Stimulated activated naive CD8-positive, alpha-beta T cell treated with anti-CD3 and anti-CD28 coated beads, Interleukin-15, Interleukin-2, amounts not matched to agents 100 ng/mL and 50 ng/mL, for 24 hours (primary cell): Measurements from ENCODE around the gene CCL14.
"Not testable (repeated sequence)": the region's sequence is repeated elsewhere in the genome, so short reads cannot be mapped to it uniquely, and the experiment has no call there.

Experiments
- H3K27ac Mint-ChIP-seq: one replicate; pipeline ENCODE4 v1.8.0; 2021; ENCODE audit warnings: mild to moderate bottlenecking, mixed read lengths
- H3K27me3 Mint-ChIP-seq: one replicate; pipeline ENCODE4 v1.8.0; 2021; ENCODE audit warnings: mixed read lengths
- H3K36me3 Mint-ChIP-seq: one replicate; pipeline ENCODE4 v1.8.0; 2021; ENCODE audit warnings: low read depth, mixed read lengths
- H3K4me1 Mint-ChIP-seq: one replicate; pipeline ENCODE4 v1.8.0; 2021; ENCODE audit warnings: low read depth, mixed read lengths
- H3K4me3 Mint-ChIP-seq: one replicate; pipeline ENCODE4 v1.8.0; 2021; ENCODE audit warnings: mild to moderate bottlenecking, mixed read lengths
- H3K9me3 Mint-ChIP-seq: one replicate; pipeline ENCODE4 v1.8.0; 2021; ENCODE audit warnings: mixed read lengths

Gene CCL14

DNA sequence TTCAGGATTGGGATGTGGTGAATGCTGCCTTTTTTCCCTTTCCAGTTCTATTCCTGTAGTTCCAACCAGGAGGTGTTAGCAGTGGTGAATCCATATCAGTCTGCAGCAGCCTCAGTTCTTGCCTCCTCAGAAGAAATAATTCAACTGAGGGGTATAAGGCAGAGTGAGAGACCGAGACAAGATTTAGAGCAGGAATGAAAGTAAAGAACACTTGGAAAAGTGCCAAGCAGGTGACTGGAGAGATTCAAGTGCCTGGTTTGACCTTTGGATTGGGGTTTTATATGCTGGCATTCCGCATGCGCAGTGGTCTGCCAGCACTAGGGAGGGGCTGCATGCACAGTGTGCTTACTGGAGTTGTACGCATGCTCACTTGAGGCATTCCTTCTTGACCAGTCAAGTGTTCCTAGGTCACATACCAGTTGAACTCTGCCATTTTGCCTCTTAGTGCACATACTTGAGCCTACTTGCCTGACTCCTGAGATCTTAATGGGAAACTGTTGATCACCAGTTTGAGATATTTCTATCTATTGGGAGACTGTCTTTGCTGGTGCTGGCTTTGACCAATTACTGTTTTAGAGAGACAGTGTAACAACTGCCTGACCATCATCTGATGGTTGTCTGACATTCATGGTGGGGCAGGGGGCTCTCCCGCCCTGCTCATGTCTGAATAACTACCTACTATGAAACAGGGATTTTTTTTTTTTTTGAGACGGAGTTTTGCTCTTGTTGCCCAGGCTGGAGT, 15.5 kb upstream of the CCL14 start:
- Mint-ChIP-seq H3K36me3 (no peaks in the 10 kb centered on the region), H3K27ac (no peak overlapping the region), H3K9me3 (no peaks in the 10 kb centered on the region), H3K4me1 (peaks cover 20% of the 10 kb centered on the region), H3K4me3 (no peak overlapping the region), H3K27me3 (peaks cover 5% of the 10 kb centered on the region)

DNA sequence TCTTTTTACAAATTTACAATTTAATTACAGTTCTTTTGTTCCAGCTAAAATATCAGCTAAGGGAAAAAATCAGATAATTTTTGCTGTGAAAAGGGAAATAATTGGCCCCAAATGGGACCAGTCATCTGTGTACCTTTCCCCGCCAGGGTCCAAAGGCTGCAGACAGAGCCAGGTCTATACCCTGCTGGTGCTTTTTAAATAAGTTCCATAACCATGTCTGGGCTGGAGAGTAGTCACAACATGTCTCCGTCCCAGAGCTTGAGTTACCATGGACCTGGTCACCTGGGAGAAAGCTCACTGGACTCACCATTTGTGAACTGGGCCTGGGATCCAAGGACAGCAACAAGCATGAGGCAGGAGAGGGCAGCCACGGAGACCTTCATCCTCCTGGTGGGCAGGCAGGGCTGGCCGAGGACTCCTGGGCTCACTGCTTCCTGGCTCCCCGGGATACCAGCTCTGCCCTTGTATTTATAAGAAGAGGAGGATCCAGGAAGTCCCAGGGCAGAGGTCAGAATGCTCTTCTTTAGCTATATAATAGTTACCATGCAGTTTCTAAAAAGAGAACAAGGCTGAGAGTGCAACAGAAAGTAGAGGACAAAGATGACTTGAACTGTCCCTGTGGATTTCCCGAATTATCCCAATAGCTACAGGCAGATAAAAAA, 14.7 kb upstream of the CCL14 start, which contains the start of gene CCL15:
CCL15 (minus strand) TSS at position 444 of the 662 bp plus-strand sequence; CDS start at position 383, 61 bp downstream.
- H3K27ac Mint-ChIP-seq = no peak within 1 kb of the TSS
- no peak within 1 kb of the TSS for H3K4me3 Mint-ChIP-seq
- peaks cover 5% of the 10 kb centered on the region for H3K27me3 Mint-ChIP-seq
- H3K36me3 Mint-ChIP-seq = no peaks in the 10 kb centered on the region
- H3K4me1 Mint-ChIP-seq = peaks cover 27% of the 10 kb centered on the region
- no peaks in the 10 kb centered on the region for H3K9me3 Mint-ChIP-seq

DNA sequence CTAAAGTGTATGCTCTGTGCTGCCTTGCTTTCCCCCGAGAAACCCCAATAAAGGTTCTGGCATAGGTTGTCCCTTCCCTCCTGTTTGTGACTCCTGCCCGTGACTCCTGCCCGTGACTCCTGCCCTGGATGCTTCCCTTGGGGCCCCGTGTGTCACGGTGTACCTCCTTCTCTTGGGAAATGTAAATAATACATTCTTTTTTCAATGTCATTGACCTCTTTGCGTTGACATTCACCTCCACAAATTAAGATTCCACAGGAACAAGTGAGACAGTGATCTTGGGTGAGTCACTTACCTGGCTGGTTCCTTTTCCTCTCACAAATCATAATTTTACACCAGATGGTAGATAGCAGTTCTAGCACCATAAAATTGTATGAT, 14.2 kb upstream of the CCL14 start:
- H3K4me1 Mint-ChIP-seq = peaks cover 29% of the 10 kb centered on the region
- peaks cover 6% of the 10 kb centered on the region for H3K27me3 Mint-ChIP-seq
- H3K9me3 Mint-ChIP-seq = no peaks in the 10 kb centered on the region
- H3K4me3 Mint-ChIP-seq = no peak overlapping the region
- H3K36me3 Mint-ChIP-seq = no peaks in the 10 kb centered on the region
- no peak overlapping the region for H3K27ac Mint-ChIP-seq

DNA sequence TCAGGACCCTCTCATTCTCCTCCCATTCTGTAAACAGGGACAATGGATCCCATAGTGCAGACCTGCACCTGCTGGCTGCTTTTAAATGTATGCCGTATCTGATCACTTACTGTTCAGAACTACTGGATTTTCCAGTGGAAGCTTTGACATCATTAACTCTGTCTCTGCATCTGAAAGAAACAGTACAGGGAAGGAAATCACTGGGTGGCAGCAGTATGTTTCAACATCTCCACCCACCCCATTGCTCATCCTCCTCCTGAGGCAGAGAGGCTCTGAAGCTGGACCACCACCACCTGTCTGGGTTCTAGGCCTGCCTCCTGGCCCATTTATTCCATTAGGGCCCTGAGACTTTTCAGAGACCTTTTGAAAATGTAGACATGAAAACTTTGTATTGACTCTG, 12.2 kb upstream of the CCL14 start:
- H3K4me1 Mint-ChIP-seq = peaks cover 22% of the 10 kb centered on the region
- no peak overlapping the region for H3K27ac Mint-ChIP-seq
- no peaks in the 10 kb centered on the region for H3K9me3 Mint-ChIP-seq
- H3K36me3 Mint-ChIP-seq = no peaks in the 10 kb centered on the region
- peaks cover 14% of the 10 kb centered on the region for H3K27me3 Mint-ChIP-seq
- H3K4me3 Mint-ChIP-seq = no peak overlapping the region

DNA sequence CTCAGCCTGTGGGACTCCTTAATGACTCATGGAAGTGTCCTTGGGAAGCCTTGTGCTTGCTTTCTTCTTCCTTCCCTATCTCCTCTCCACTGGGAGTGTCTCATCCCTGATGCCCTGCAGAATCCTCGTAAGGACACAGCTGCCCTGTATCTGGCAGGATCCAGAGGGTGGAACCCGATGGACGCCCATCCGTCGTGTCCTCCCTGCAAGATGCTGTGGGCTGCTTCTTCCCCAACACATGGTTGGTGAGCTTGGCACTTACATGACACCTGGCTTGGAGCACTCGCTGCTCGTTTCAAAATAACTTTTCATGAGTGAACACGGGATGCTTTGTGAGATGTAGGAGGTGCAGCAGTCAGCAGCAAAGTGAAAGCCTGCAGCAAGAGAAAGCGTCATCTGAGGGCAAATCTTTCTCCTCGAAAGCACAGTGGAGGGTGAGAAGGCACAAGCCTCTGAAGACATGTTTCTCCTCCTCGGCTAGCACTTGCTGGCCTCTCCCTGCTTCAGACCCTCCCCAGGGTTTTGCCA, 11.6 kb upstream of the CCL14 start:
- H3K4me1 Mint-ChIP-seq = peaks cover 22% of the 10 kb centered on the region
- peaks cover 17% of the 10 kb centered on the region for H3K27me3 Mint-ChIP-seq
- H3K9me3 Mint-ChIP-seq = no peaks in the 10 kb centered on the region
- no peak overlapping the region for H3K27ac Mint-ChIP-seq
- H3K4me3 Mint-ChIP-seq = no peak overlapping the region
- no peaks in the 10 kb centered on the region for H3K36me3 Mint-ChIP-seq

DNA sequence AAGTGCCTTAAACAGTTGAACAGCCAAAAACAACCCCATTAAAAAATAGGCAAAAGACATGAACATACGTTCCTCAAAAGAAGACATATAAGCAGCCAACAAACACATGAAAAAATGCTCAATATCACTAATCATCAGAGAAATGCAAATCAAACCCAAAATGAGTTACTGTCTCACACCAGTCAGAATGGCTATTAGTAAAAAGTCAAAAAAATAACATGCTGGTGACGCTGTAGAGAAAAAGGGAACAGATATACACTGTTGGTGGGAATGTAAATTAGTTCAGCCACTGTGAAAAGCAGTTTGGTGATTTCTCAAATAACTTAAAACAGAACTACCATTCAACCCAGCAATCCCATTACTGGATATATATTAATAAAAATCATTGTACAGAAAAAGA, 8.8 kb upstream of the CCL14 start:
- peaks cover 24% of the 10 kb centered on the region for H3K27me3 Mint-ChIP-seq

DNA sequence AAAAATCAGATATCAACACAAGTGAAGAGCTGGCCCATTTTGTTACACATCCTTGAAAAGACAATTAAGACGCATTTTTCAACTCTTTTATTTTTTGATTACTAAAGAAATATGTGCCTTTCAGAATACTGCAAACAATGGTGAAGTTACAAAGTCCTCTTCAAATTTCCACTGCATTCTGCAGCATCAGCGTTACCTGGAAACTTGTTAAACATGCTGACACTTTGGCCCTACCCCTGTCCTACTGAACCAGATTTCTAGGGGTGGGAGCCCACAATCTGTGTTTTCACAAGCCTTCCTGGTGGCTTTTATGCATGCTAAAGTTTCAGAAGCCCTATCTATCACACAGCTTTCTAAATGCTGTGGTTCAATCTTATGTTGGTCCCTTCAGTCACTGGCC, 4.5 kb upstream of the CCL14 start:
- Mint-ChIP-seq H3K36me3 (peaks cover 5% of the 10 kb centered on the region), H3K27ac (no peak overlapping the region), H3K4me1 (peaks cover 3% of the 10 kb centered on the region), H3K27me3 (peaks cover 25% of the 10 kb centered on the region), H3K4me3 (no peak overlapping the region), H3K9me3 (peaks cover 10% of the 10 kb centered on the region)

More for the DNA sequence above, 8.8 kb upstream of the CCL14 start:
- not testable (repeated sequence) for H3K4me3 Mint-ChIP-seq, H3K27ac Mint-ChIP-seq, H3K36me3 Mint-ChIP-seq, H3K9me3 Mint-ChIP-seq
- peaks cover 17% of the 10 kb centered on the region for H3K4me1 Mint-ChIP-seq

DNA sequence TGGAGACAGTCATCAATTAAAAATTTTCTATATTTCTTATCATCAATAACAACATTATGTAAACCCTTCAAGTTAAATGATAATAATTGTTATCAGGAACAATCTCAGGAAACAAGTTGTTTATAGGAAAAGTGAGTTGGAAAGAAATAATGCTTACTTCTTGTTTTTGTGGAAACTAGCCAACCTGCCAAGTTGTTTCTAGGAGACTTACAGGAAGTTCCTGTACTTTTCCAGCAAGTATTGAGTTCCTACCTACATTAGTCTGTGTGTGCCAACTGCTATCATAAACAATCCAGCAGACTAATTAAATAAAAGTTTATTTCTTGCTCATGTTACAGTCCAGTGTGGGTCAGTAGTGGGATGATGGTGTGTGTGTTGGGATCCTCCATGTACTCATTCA, 1.6 kb upstream of the CCL14 start:
- no peak overlapping the region for H3K27ac Mint-ChIP-seq
- H3K27me3 Mint-ChIP-seq = peaks cover 13% of the 10 kb centered on the region
- H3K4me1 Mint-ChIP-seq = no peaks in the 10 kb centered on the region
- H3K4me3 Mint-ChIP-seq = no peak overlapping the region
- peaks cover 10% of the 10 kb centered on the region for H3K9me3 Mint-ChIP-seq
- H3K36me3 Mint-ChIP-seq = peaks cover 5% of the 10 kb centered on the region

DNA sequence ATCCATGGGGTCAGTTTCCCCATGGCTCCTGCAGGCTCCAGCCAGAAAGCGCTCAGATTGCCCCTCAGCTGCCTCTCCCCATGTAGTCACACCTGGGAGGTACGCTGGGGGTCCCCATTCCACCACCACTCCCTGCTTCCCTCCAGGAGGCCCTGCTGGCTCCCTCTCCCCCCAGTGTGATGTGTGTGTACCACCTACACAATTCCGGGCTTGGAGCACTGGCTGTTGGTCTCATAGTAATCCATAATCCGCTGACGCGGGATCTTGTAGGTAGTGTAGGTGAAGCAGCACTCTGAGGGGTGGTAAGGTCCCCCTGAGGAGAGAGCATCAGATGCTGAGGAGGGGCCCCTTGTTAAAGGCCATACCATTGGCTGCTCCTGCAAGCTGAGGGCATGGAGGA, 2.4 kb downstream of the CCL14 start:
- Mint-ChIP-seq H3K4me1 (peaks cover 4% of the 10 kb centered on the region), H3K4me3 (no peak overlapping the region), H3K27ac (no peak overlapping the region), H3K36me3 (peaks cover 5% of the 10 kb centered on the region), H3K27me3 (peaks cover 8% of the 10 kb centered on the region), H3K9me3 (peaks cover 5% of the 10 kb centered on the region)

DNA sequence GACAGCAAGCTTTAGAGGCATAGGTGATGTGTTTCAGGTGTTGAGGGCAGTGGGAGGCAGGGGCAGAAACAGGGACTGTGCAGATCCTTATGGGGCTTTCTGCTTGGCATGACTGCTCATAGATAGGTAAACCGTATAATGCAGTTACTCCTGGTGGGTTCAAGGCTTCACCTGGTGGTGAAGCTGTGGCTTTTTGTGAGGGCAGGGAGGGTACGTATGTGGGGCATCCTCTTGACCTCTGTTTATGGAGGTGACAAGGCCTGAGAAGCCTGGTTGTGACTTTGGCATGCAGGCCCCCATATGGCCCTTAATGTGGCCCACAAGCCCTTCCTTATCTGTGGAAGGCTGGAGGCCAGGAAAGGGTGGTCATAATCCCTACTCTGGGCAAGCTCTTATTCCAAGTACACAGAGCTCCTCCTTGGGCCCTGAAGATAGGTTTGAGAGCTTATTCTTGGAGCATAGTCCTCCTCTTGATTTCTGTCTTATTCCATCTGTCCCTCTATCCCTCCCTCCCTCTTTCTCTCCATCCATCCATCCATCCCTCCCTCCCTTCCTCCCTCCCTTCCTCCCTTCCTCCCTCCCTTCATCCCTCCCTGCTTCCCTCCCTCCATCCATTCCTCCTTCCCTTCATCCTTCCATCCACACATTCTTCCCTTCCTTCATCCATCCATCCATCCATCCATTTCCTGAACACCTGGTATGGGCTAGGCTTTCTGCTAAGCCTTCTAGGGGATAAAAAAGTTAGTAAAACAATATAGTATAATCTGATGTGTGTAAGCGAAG, 3.9 kb downstream of the CCL14 start:
- no peaks in the 10 kb centered on the region for H3K9me3 Mint-ChIP-seq
- peaks cover 4% of the 10 kb centered on the region for H3K4me1 Mint-ChIP-seq
- no peak overlapping the region for H3K4me3 Mint-ChIP-seq
- H3K27me3 Mint-ChIP-seq = peaks cover 6% of the 10 kb centered on the region
- no peak overlapping the region for H3K27ac Mint-ChIP-seq
- no peaks in the 10 kb centered on the region for H3K36me3 Mint-ChIP-seq

DNA sequence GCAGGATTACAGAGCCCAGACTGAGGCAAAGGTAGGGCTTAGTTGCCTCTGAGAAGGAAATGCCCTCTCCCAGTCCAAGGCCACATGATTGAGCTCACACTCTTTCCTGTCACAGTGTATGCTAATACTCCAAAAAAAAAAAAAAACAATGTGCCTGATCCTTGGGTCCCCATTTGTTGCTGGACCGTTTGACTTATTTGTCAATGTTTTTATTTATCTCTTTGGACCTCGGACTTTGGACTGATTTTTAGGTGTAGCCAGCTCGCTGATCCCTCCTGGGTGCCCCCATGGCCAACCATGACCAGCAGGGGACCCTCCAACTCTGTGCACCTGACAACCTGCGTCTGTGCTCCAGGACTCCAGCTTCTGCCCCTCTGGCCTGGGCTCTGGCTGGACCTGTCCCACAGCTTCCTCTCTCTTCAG, 4.6 kb downstream of the CCL14 start:
- Mint-ChIP-seq H3K27me3 (peaks cover 6% of the 10 kb centered on the region), H3K4me3 (no peak overlapping the region), H3K9me3 (no peaks in the 10 kb centered on the region), H3K27ac (no peak overlapping the region), H3K36me3 (no peaks in the 10 kb centered on the region), H3K4me1 (peaks cover 4% of the 10 kb centered on the region)

DNA sequence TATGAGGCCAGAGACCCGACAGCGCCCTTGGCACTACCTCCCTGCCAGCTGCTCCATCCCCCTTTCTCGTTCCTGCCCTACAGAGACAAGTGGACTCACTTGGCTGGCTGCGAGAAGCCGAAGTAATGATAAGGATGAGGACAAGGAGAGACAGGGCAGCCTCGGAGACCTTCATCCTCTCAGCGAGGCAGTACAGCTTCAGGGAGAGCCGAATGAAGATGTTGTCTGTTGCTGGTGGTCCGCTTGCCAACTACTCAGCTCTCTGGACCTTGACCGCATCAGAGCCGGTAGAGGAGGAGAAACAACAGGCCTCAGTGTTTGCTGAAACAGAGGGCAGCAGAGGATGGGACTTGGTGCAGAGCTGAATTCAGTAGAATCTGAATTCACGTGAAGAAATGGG, 5.3 kb downstream of the CCL14 start, which contains the start of gene CCL16:
CCL16 (minus strand) TSS at position 252 of the 400 bp plus-strand sequence; CDS start at position 175, 77 bp downstream.
- Mint-ChIP-seq H3K27ac (no peak within 1 kb of the TSS), H3K9me3 (no peaks in the 10 kb centered on the region), H3K27me3 (peaks cover 12% of the 10 kb centered on the region), H3K4me1 (peaks cover 9% of the 10 kb centered on the region), H3K4me3 (no peak within 1 kb of the TSS), H3K36me3 (no peaks in the 10 kb centered on the region)

DNA sequence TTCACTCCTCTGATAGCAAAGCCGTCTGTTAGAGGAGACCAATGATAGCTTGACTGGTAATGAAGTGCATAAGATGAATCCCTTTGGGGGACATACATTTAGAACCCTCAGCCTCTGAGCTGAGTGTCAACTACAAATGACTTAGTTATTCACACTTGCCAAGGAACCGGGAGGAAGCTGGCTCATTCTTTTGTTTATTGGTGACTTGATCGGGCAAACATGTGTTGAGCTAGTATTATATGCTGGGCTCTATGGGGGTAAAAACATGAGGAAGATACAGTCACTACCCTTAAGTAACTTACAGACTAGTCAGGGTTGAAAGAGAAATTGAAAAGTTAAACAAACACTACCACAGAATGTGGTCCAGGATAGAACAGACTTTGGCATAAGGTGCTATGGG, 8.2 kb downstream of the CCL14 start:
- no peaks in the 10 kb centered on the region for H3K9me3 Mint-ChIP-seq
- H3K36me3 Mint-ChIP-seq = no peaks in the 10 kb centered on the region
- peaks cover 12% of the 10 kb centered on the region for H3K27me3 Mint-ChIP-seq
- H3K4me1 Mint-ChIP-seq = peaks cover 12% of the 10 kb centered on the region
- no peak overlapping the region for H3K27ac Mint-ChIP-seq
- no peak overlapping the region for H3K4me3 Mint-ChIP-seq

DNA sequence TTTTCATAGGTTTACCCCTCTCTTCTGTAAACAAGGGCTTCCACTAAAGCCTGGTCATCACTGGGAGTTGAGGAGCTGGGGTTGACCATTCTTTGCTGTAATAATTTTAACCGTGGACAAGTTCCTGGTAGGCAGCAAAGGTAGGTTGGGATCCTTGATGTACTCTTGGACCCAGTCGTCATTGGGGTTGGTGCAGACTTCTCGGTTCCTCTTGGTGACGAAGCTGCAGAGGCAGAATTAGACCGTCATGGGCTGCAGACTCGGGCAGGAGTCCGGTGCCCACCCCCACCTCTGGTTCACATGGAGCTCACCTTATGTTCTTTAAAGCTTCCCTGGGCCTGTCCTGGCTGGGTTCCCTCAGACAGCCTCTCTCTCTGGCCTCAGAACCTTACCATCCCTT, 9.0 kb downstream of the CCL14 start:
- no peak overlapping the region for H3K4me3 Mint-ChIP-seq
- no peaks in the 10 kb centered on the region for H3K9me3 Mint-ChIP-seq
- no peaks in the 10 kb centered on the region for H3K36me3 Mint-ChIP-seq
- peaks cover 12% of the 10 kb centered on the region for H3K27me3 Mint-ChIP-seq
- peaks cover 12% of the 10 kb centered on the region for H3K4me1 Mint-ChIP-seq
- H3K27ac Mint-ChIP-seq = no peak overlapping the region
